Choroid plexus epithelial cell (primary cell): ENCODE measurements around the gene FUOM.
A peak's percentile ranks its signal among the peaks of the same experiment; 100 is the strongest.

Experiments
- DNase-seq: peaks from one replicate; pipeline ENCODE4 v3.0.0-alpha.2; 2010; ENCODE audit warnings: low read depth
- H3K4me3 ChIP-seq: 2 replicates; pipeline ENCODE4 v1.5.1; 2011; ENCODE audit warnings: low read depth, mild to moderate bottlenecking, control low read depth, low read length, moderate library complexity
- TF ChIP-seq, protein P1 (sequence below): conservative IDR thresholded peaks from 2 replicates; pipeline ENCODE4 v1.5.1; 2011; ENCODE audit warnings: low read depth, mild to moderate bottlenecking, control low read depth, inconsistent platforms, low read length, moderate library complexity

FUOM gene

GRCh38 chr10:133308421-133309099, 49.3 kb downstream of the FUOM start, which contains the start of the genes TUBGCP2 and ZNF511:
Gene TUBGCP2 (minus strand): TSS chr10:133308872. CDS start chr10:133302941, 5,931 bp downstream.
Gene ZNF511 (plus strand): TSS chr10:133308914. CDS start chr10:133308944, 30 bp downstream.
- TF ChIP-seq, protein P1, sequence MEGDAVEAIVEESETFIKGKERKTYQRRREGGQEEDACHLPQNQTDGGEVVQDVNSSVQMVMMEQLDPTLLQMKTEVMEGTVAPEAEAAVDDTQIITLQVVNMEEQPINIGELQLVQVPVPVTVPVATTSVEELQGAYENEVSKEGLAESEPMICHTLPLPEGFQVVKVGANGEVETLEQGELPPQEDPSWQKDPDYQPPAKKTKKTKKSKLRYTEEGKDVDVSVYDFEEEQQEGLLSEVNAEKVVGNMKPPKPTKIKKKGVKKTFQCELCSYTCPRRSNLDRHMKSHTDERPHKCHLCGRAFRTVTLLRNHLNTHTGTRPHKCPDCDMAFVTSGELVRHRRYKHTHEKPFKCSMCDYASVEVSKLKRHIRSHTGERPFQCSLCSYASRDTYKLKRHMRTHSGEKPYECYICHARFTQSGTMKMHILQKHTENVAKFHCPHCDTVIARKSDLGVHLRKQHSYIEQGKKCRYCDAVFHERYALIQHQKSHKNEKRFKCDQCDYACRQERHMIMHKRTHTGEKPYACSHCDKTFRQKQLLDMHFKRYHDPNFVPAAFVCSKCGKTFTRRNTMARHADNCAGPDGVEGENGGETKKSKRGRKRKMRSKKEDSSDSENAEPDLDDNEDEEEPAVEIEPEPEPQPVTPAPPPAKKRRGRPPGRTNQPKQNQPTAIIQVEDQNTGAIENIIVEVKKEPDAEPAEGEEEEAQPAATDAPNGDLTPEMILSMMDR: peak; percentile 28
- peak; percentile 79 for DNase-seq
- H3K4me3 ChIP-seq: peak within 1 kb of the TSS; percentile 86

GRCh38 chr10:133307776-133308420, 49.9 kb downstream of the FUOM start:
- H3K4me3 ChIP-seq: peak overlapping the region; percentile 86
- TF ChIP-seq, protein P1: peak; percentile 87
- peak; percentile 82 for DNase-seq

- no peak overlapping the region for H3K4me3 ChIP-seq
- DNase-seq: no peak
- TF ChIP-seq, protein P1: no peak
Measured at GRCh38 chr10:133306941-133307379, 50.9 kb downstream of the FUOM start.

GRCh38 chr10:133306097-133306476, 51.7 kb downstream of the FUOM start:
- DNase-seq: no peak
- H3K4me3 ChIP-seq: no peak overlapping the region
- TF ChIP-seq, protein P1: no peak
